Thyroid gland (tissue), 4 donors: ENCODE data around the gene REV3L. TPM values are rescaled to one million over a fixed set of nuclear protein-coding genes. Genes with fewer than 3 reads are reported as not detected.

ENCODE experiments used
- DNase-seq, 2 donors: peaks; one replicate each; pipeline ENCODE4 v3.0.0-alpha.2; 2019
- H3K27ac ChIP-seq, 3 donors: fragments of 200-600 bp; sonication (generic); 1 replicate in 2 of 3; 2 replicates in 1 of 3; pipeline ENCODE4 v1.5.1; 2016 to 2019; ENCODE audit warnings: mild to moderate bottlenecking in 1 of 3, moderate library complexity in 1 of 3
- H3K27me3 ChIP-seq: fragments of 200-600 bp; sonication (generic); one replicate; pipeline ENCODE4 v1.5.1; 2019
- H3K36me3 ChIP-seq, 2 donors: fragments of 200-600 bp; sonication (generic); one replicate each; pipeline ENCODE4 v1.5.1; 2016 to 2019
- H3K4me1 ChIP-seq, 2 donors: fragments of 200-600 bp; sonication (generic); one replicate each; pipeline ENCODE4 v1.5.1; 2017 to 2019
- H3K4me3 ChIP-seq, 3 donors: fragments of 200-600 bp; sonication (generic); replicated peaks in 1 of 3; 1 replicate in 2 of 3; 2 replicates in 1 of 3; pipeline ENCODE4 v1.5.1; 2016; ENCODE audit warnings: mild to moderate bottlenecking in 1 of 3
- H3K9me3 ChIP-seq: fragments of 200-600 bp; sonication (generic); one replicate; pipeline ENCODE4 v1.5.1; 2017
- POLR2A ChIP-seq, 2 donors: fragments of 450-650 bp; IDR thresholded peaks; one replicate each; pipeline ENCODE4 v1.6.1; 2017; ENCODE audit warnings: antibody characterized with exemption in 2 of 2, mild to moderate bottlenecking in 2 of 2, moderate library complexity in 1 of 2
- WGBS, 2 donors: methylation state at CpG; one replicate each; pipeline ENCODE4 v1.1.5; 2017; 5-methylcytosine and 5-hydroxymethylcytosine counted together
- intact Hi-C: fragments of 100-400 bp; cut with DNase I; formaldehyde crosslinking; loops from one replicate; pipeline ENCODE4 v1.15.1; 2023
- total RNA-seq, 4 donors: library from RNA; depleted of rRNA; stranded (reverse); fragments of >200 nt; gene quantifications; one replicate each; pipeline ENCODE4 v1.2.3, GENCODE V29; 2016
- TF ChIP-seq, protein P1 (sequence below), 6 experiments: fragments of 200-600 bp in 3 of 6; fragments of 450-650 bp in 3 of 6; sonication (generic) in 3 of 6; IDR thresholded peaks; one replicate each; pipeline ENCODE4 v1.5.1; 2016 to 2019; ENCODE audit warnings: antibody characterized with exemption in 6 of 6, mild to moderate bottlenecking in 2 of 6, inconsistent platforms in 1 of 6, moderate library complexity in 1 of 6

The REV3L gene
- total RNA-seq, 4 donors from 2014 or later, result 38.2 to 73.5 (median 60.0) TPM

GRCh38 chr6:111354758-111355555 lies 128.1 kb downstream of the REV3L start:
- 81 to 84% methylated on average over 3 of the region's 3 CpGs for WGBS, 2 donors
- no peaks in the 10 kb centered on the region for H3K27me3 ChIP-seq
- H3K36me3 ChIP-seq, result peaks cover 0 to 12% of the 10 kb centered on the region in 2 donors
- H3K9me3 ChIP-seq, result no peaks in the 10 kb centered on the region
- no peaks in the 10 kb centered on the region for H3K4me1 ChIP-seq
- H3K27ac ChIP-seq, result no peak overlapping the region
- TF ChIP-seq POLR2A (IDR thresholded peaks at IDR 0.05), result no peak
- TF ChIP-seq, protein P1, sequence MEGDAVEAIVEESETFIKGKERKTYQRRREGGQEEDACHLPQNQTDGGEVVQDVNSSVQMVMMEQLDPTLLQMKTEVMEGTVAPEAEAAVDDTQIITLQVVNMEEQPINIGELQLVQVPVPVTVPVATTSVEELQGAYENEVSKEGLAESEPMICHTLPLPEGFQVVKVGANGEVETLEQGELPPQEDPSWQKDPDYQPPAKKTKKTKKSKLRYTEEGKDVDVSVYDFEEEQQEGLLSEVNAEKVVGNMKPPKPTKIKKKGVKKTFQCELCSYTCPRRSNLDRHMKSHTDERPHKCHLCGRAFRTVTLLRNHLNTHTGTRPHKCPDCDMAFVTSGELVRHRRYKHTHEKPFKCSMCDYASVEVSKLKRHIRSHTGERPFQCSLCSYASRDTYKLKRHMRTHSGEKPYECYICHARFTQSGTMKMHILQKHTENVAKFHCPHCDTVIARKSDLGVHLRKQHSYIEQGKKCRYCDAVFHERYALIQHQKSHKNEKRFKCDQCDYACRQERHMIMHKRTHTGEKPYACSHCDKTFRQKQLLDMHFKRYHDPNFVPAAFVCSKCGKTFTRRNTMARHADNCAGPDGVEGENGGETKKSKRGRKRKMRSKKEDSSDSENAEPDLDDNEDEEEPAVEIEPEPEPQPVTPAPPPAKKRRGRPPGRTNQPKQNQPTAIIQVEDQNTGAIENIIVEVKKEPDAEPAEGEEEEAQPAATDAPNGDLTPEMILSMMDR (IDR thresholded peaks at IDR 0.05), result no peak
- H3K4me3 ChIP-seq, result no peak overlapping the region
- DNase-seq, result no peak
- intact Hi-C loops, result no loop called here

DNA sequence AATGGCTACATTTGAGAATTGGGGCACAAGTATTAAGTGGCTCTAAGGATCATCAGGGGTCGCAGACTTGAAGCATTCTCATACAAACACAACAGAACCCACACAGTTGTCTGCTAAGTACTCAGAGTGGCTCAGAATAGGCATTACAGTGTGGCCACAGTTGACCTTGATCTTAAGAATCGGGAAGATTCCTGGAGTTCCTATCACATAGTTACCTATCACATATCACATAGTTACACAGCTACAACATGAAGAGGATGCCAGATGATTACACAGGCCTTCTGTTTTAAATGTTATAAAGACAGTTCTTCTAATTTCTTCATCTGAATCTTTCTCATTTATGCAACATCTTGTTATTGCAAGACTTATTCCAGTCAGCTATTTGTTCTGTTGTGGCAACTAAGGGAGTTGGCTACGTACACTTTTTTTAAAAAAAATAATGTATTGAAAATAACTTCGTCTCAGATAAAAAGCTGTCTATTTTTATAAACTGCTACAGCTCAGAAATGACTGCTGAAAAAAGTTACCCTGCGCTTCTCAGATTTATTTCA lies 129.0 kb downstream of the REV3L start:
- Histone ChIP-seq H3K36me3 (peaks cover 4 to 15% of the 10 kb centered on the region in 2 donors), H3K27me3 (no peaks in the 10 kb centered on the region), H3K9me3 (no peaks in the 10 kb centered on the region), H3K27ac (no peak overlapping the region), H3K4me3 (no peak overlapping the region), H3K4me1 (no peaks in the 10 kb centered on the region)
- no peak for DNase-seq
- no peak for TF ChIP-seq POLR2A (IDR thresholded peaks at IDR 0.05)
- TF ChIP-seq, protein P1 (IDR thresholded peaks at IDR 0.05), result no peak
- 82 to 83% methylated on average over 5 of the region's 5 CpGs for WGBS, 2 donors
- intact Hi-C loops, result no loop called here

DNA sequence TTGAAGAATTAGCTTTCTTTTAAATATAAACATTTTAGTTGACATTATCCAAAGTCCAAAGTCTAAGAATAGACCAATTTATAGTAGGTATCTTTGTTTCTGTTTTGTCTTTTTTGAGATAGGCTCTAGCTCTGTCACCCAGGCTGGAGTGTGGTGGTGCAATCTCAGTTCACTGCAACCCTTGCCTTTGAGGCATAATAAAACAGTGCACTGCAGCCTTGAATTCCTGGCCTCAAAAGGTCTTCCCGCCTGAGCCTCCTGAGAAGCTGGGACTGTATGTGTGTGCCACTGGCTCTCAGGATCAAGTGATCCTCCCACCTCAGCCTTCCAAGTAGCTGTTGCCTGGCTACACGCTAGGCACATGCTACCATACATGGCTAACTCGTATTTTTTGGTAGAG lies 135.4 kb downstream of the REV3L start:
- no peaks in the 10 kb centered on the region for H3K4me1 ChIP-seq
- no peak for DNase-seq
- no peaks in the 10 kb centered on the region for H3K9me3 ChIP-seq
- TF ChIP-seq POLR2A (IDR thresholded peaks at IDR 0.05), result no peak
- TF ChIP-seq, protein P1 (IDR thresholded peaks at IDR 0.05), result no peak
- no peak overlapping the region for H3K27ac ChIP-seq
- WGBS, 2 donors, result 86 to 92% methylated on average over 3 of the region's 3 CpGs
- intact Hi-C loops, result no loop called here
- peaks cover 14 to 19% of the 10 kb centered on the region in 2 donors for H3K36me3 ChIP-seq
- no peak overlapping the region for H3K4me3 ChIP-seq
- H3K27me3 ChIP-seq, result no peaks in the 10 kb centered on the region

- TF ChIP-seq, protein P1 (IDR thresholded peaks at IDR 0.05), result no peak
- TF ChIP-seq POLR2A (IDR thresholded peaks at IDR 0.05), result no peak
- 84 to 96% methylated on average over 1 of the region's 1 CpG for WGBS, 2 donors
- no peaks in the 10 kb centered on the region for H3K4me1 ChIP-seq
- no peaks in the 10 kb centered on the region for H3K9me3 ChIP-seq
- H3K27ac ChIP-seq, result no peak overlapping the region
- H3K36me3 ChIP-seq, result peaks cover 4 to 10% of the 10 kb centered on the region in 2 donors
- DNase-seq, result no peak
- H3K4me3 ChIP-seq, result no peak overlapping the region
- intact Hi-C loops, result no loop called here
- no peaks in the 10 kb centered on the region for H3K27me3 ChIP-seq
These were observed 140.1 kb downstream of the REV3L start for GRCh38 chr6:111342913-111343312.

GRCh38 chr6:111339294-111339693 lies 143.7 kb downstream of the REV3L start:
- Histone ChIP-seq H3K4me1 (no peaks in the 10 kb centered on the region), H3K4me3 (no peak overlapping the region), H3K27me3 (no peaks in the 10 kb centered on the region), H3K36me3 (peaks cover 4 to 10% of the 10 kb centered on the region in 2 donors), H3K27ac (no peak overlapping the region), H3K9me3 (no peaks in the 10 kb centered on the region)
- WGBS, 2 donors, result 74 to 90% methylated on average over 1 of the region's 1 CpG
- no peak for DNase-seq
- intact Hi-C loops, result no loop called here
- TF ChIP-seq, protein P1 (IDR thresholded peaks at IDR 0.05), result no peak
- TF ChIP-seq POLR2A (IDR thresholded peaks at IDR 0.05), result no peak
